Skeletal muscle satellite cell (primary cell): ENCODE data around the gene IGFBP5.
A peak's percentile ranks its signal among the peaks of the same experiment; 100 is the strongest.

Experiments used
- H3K27me3 ChIP-seq: 2 replicates; pipeline ENCODE4 v1.7.0; 2013; ENCODE audit warnings: low read length; ENCODE audit not compliant: control insufficient read depth, insufficient read depth
- H3K36me3 ChIP-seq: 2 replicates; pipeline ENCODE4 v1.7.0; 2013; ENCODE audit warnings: mild to moderate bottlenecking, control low read depth, low read length; ENCODE audit not compliant: insufficient read depth
- H3K4me1 ChIP-seq: 2 replicates; pipeline ENCODE4 v1.7.0; 2013; ENCODE audit warnings: low read length; ENCODE audit not compliant: control insufficient read depth, insufficient read depth
- H3K4me2 ChIP-seq: 2 replicates; pipeline ENCODE4 v1.7.0; 2013; ENCODE audit warnings: mild to moderate bottlenecking, low read length
- H3K4me3 ChIP-seq: 2 replicates; pipeline ENCODE4 v1.7.0; 2013; ENCODE audit warnings: low read length
- H3K9ac ChIP-seq: 2 replicates; pipeline ENCODE4 v1.7.0; 2013; ENCODE audit warnings: mild to moderate bottlenecking, low read depth, low read length, moderate library complexity
- H3K9me3 ChIP-seq: replicated peaks from 2 replicates; pipeline ENCODE4 v1.7.0; 2013; ENCODE audit warnings: mild to moderate bottlenecking, control low read depth, low read length

The IGFBP5 gene

DNA sequence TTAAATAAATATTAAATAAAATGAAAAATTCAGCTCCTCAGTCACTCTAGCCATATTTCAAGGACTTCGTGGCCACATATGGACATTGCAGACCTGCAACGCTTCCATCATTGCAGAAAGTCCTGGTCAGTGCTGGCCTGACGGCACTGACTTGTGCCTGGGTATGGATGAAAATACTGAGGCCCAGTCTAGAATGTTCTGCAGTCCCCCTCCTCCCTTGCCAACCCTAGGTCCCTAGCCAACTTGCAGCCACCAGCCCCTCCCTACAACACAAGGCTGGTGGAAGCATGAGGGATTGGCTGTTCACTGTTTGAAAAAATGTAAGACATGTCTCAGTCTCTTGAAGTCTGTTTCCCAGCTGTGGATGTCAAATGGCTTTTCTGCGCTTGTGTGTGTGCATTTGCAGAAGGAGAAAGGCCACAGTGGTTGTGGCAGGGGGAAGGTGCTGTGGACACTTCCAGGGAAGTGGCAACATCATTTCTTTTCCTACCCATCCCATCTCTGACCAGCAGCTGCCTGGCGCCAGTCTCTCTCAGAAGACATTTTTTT, 9.9 kb downstream of the IGFBP5 start:
- Histone ChIP-seq H3K4me1 (peaks cover 18% of the 10 kb centered on the region), H3K27me3 (peaks cover 49% of the 10 kb centered on the region)

GRCh38 chr2:216683846-216684245, 11.5 kb downstream of the IGFBP5 start:
- H3K27me3 ChIP-seq = peaks cover 35% of the 10 kb centered on the region
- no peaks in the 10 kb centered on the region for H3K9me3 ChIP-seq
- H3K4me3 ChIP-seq = no peak overlapping the region
- no peaks in the 10 kb centered on the region for H3K36me3 ChIP-seq
- H3K4me2 ChIP-seq = no peak overlapping the region
- H3K4me1 ChIP-seq = peaks cover 24% of the 10 kb centered on the region
- no peak overlapping the region for H3K9ac ChIP-seq

More for the DNA sequence above, 9.9 kb downstream of the IGFBP5 start:
- Histone ChIP-seq H3K4me2 (no peak overlapping the region), H3K9me3 (no peaks in the 10 kb centered on the region), H3K9ac (no peak overlapping the region), H3K4me3 (no peak overlapping the region), H3K36me3 (no peaks in the 10 kb centered on the region)

- Histone ChIP-seq H3K9me3 (no peaks in the 10 kb centered on the region), H3K9ac (no peak overlapping the region), H3K4me1 (peaks cover 24% of the 10 kb centered on the region), H3K4me2 (peak overlapping the region; percentile 76), H3K36me3 (no peaks in the 10 kb centered on the region), H3K4me3 (no peak overlapping the region), H3K27me3 (peaks cover 33% of the 10 kb centered on the region)
Measured at GRCh38 chr2:216681683-216682082, 13.7 kb downstream of the IGFBP5 start.

GRCh38 chr2:216680951-216681629, 14.3 kb downstream of the IGFBP5 start:
- H3K36me3 ChIP-seq = no peaks in the 10 kb centered on the region
- H3K27me3 ChIP-seq = peaks cover 32% of the 10 kb centered on the region
- H3K4me1 ChIP-seq = peaks cover 24% of the 10 kb centered on the region
- H3K4me3 ChIP-seq = no peak overlapping the region
- H3K9ac ChIP-seq = no peak overlapping the region
- no peak overlapping the region for H3K4me2 ChIP-seq
- no peaks in the 10 kb centered on the region for H3K9me3 ChIP-seq

DNA sequence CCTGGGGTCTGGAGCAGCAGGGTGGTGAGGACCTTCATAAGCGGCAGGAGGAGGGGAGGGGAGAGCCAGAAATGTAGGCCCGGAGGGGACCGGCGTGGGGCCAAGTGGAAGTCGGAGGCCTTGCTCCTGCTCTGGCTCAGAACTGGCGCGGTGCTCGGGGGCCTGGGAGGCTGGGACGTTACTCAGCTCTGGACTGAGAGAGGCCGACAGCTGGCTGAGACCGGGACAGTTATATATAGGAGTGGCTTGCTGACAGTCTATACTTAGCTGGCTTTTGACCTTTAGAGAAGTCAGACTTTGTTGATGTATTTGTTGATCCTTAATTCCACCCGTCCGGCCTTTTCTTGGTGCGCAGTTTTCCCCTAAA, 15.7 kb downstream of the IGFBP5 start:
- Histone ChIP-seq H3K9ac (no peak overlapping the region), H3K9me3 (no peaks in the 10 kb centered on the region), H3K4me3 (no peak overlapping the region), H3K4me2 (no peak overlapping the region), H3K4me1 (peaks cover 24% of the 10 kb centered on the region), H3K36me3 (no peaks in the 10 kb centered on the region), H3K27me3 (peaks cover 38% of the 10 kb centered on the region)

- H3K4me1 ChIP-seq = peaks cover 20% of the 10 kb centered on the region
- H3K9me3 ChIP-seq = no peaks in the 10 kb centered on the region
- peaks cover 40% of the 10 kb centered on the region for H3K27me3 ChIP-seq
- no peak overlapping the region for H3K4me2 ChIP-seq
- H3K9ac ChIP-seq = no peak overlapping the region
- H3K4me3 ChIP-seq = no peak overlapping the region
- H3K36me3 ChIP-seq = no peaks in the 10 kb centered on the region
Measured at GRCh38 chr2:216678813-216679657, 16.3 kb downstream of the IGFBP5 start.

DNA sequence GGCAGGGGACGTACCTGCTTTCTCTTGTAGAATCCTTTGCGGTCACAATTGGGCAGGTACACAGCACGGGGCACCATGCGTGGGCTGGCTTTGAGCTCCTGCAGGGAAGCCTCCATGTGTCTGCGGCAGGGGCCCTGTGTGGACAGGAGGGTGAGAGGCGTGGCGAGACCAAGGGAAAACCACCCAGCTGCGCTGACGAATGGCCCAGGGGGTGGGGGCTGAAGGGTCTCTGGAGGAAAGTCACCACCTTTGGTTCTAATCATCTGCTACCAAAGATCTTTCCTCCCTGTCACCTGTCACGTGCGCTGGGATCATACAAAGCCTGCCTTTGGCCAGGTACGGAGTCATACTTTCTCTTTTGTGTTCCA, 17.3 kb downstream of the IGFBP5 start:
- H3K4me2 ChIP-seq = no peak overlapping the region
- peaks cover 45% of the 10 kb centered on the region for H3K27me3 ChIP-seq
- H3K4me1 ChIP-seq = peaks cover 13% of the 10 kb centered on the region
- H3K9ac ChIP-seq = no peak overlapping the region
- H3K36me3 ChIP-seq = no peaks in the 10 kb centered on the region
- no peak overlapping the region for H3K4me3 ChIP-seq
- no peaks in the 10 kb centered on the region for H3K9me3 ChIP-seq

DNA sequence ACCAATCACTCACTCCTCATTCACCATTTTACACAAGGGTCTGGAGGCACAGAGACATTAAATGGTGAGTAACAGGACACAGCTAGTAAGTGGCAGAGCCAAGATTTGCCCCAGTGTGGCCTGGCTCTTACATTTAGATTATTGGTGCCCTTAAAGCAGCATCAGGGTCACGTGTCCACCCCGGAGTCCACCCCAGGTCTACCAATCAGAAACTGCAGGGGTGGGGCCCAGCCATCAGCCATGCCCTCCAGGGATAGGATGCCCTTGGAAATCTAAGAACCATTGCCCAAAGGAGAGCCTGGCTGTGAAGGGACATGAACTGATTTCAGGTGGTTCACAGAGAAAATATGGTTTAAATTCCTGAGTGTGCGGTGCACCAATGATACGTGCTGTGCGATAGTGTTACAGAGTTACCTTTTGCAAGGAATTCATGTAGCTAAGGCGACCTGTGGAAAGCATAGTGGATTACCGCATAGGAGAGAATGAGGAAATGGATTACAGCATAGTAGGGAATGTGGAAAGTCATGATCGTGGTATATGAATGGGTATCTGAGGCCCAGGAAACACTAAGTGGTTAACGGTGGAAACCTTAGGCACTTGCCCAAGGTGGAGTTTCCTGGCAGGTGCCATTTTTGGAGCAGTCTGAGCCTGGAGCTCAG, 17.8 kb downstream of the IGFBP5 start:
- no peak overlapping the region for H3K4me3 ChIP-seq
- H3K9ac ChIP-seq = no peak overlapping the region
- peaks cover 44% of the 10 kb centered on the region for H3K27me3 ChIP-seq
- no peaks in the 10 kb centered on the region for H3K9me3 ChIP-seq
- H3K4me2 ChIP-seq = no peak overlapping the region
- no peaks in the 10 kb centered on the region for H3K36me3 ChIP-seq
- peaks cover 13% of the 10 kb centered on the region for H3K4me1 ChIP-seq

GRCh38 chr2:216676630-216677029, 18.7 kb downstream of the IGFBP5 start:
- H3K9ac ChIP-seq = no peak overlapping the region
- no peak overlapping the region for H3K4me3 ChIP-seq
- no peaks in the 10 kb centered on the region for H3K9me3 ChIP-seq
- H3K4me1 ChIP-seq = peaks cover 7% of the 10 kb centered on the region
- H3K27me3 ChIP-seq = peaks cover 49% of the 10 kb centered on the region
- H3K36me3 ChIP-seq = no peaks in the 10 kb centered on the region
- no peak overlapping the region for H3K4me2 ChIP-seq

DNA sequence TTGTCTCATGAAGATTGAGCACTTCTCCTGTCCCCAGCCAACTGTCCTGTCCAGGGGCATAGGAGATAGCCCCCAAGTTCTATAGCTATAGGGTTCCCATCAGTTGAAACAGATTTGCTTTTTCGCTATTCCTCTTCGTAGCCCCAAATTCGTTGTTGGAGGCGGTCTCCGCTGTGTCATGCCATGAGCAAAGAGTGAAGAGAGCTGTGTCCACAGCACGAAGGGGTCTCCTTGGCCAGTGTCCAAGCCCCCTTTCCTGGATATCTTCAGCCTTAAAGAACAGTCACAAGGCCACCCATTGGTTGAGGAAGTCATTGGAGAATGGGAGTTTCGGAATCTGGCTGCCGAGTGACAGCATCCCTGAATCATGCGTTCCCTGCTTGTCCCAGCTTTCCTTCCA, 21.0 kb downstream of the IGFBP5 start:
- Histone ChIP-seq H3K4me2 (no peak overlapping the region), H3K4me3 (no peak overlapping the region), H3K27me3 (peaks cover 71% of the 10 kb centered on the region), H3K4me1 (peaks cover 1% of the 10 kb centered on the region), H3K9ac (no peak overlapping the region), H3K36me3 (no peaks in the 10 kb centered on the region), H3K9me3 (no peaks in the 10 kb centered on the region)

DNA sequence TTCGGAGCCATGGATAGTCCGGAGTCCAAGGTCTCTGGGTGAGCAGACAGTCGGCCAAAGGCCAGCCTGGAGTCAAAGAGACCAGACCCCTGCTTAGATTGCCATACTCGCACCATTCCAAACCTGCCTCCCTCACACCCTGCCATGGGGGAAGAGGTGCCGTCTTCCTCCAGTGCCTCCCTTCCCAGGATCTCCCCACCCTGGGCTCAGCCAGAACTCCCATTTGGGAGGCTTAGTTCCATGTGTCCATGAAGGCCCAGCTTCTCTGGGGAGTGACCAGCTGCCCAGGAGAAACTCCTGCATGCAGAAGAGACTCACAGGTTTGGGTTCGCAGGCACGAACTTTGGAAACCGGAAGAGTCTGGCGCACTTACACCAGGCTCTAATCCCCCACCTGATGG, 21.7 kb downstream of the IGFBP5 start:
- Histone ChIP-seq H3K27me3 (peaks cover 75% of the 10 kb centered on the region), H3K4me2 (no peak overlapping the region), H3K4me1 (no peaks in the 10 kb centered on the region), H3K9ac (no peak overlapping the region), H3K9me3 (no peaks in the 10 kb centered on the region), H3K36me3 (no peaks in the 10 kb centered on the region), H3K4me3 (no peak overlapping the region)
